ENCODE results near the gene CHTF18. TPM values are rescaled to one million over a fixed set of nuclear protein-coding genes. Genes with fewer than 3 reads are reported as not detected.
A peak's percentile ranks its signal among the peaks of the same experiment; 100 is the strongest.
"Not testable (repeated sequence)": the region's sequence is repeated elsewhere in the genome, so short reads cannot be mapped to it uniquely, and the experiment has no call there.

Gene CHTF18
- polyA plus RNA-seq (2013, experiment 1 of 2; ENCODE audit: insufficient read length), result 34.3 TPM
- 6.8 TPM for polyA plus RNA-seq (2013, experiment 2 of 2; ENCODE audit: insufficient read length)

GRCh38 chr16:788399-789126 lies at the start of gene CHTF18:
Gene CHTF18, plus strand, starts transcription at chr16:788620. Its CDS starts 65 bp downstream, at chr16:788685.
- DNase-seq, result peak; percentile 89

GRCh38 chr16:739560-740458 lies 48.6 kb upstream of the CHTF18 start:
- no peak for DNase-seq

- no peak for DNase-seq
Observed at GRCh38 chr16:740459-740763, 48.0 kb upstream of the CHTF18 start.

GRCh38 chr16:740764-741505 lies 47.5 kb upstream of the CHTF18 start, which contains the start of gene CIAO3:
Gene CIAO3, minus strand, starts transcription at chr16:740997. Its CDS starts 12 bp downstream, at chr16:740985.
- peak; percentile 89 for DNase-seq

- no peak for DNase-seq
Observed at GRCh38 chr16:741986-742629, 46.3 kb upstream of the CHTF18 start.

GRCh38 chr16:742894-743293 lies 45.5 kb upstream of the CHTF18 start:
- not testable (repeated sequence) for DNase-seq

GRCh38 chr16:743794-744500 lies 44.5 kb upstream of the CHTF18 start:
- no peak for DNase-seq

- no peak for DNase-seq
Observed at GRCh38 chr16:745739-746138, 42.7 kb upstream of the CHTF18 start.

GRCh38 chr16:746637-747036 lies 41.8 kb upstream of the CHTF18 start:
- DNase-seq, result no peak

- no peak for DNase-seq
Observed at GRCh38 chr16:747978-748746, 40.3 kb upstream of the CHTF18 start.

- DNase-seq, result peak; percentile 69
Observed at GRCh38 chr16:749010-749409, 39.4 kb upstream of the CHTF18 start.

- no peak for DNase-seq
Observed at GRCh38 chr16:750485-750884, 37.9 kb upstream of the CHTF18 start.

GRCh38 chr16:751152-752006 lies 37.0 kb upstream of the CHTF18 start:
- DNase-seq, result no peak

- DNase-seq, result no peak
Observed at GRCh38 chr16:752007-752312, 36.5 kb upstream of the CHTF18 start.

- DNase-seq, result not testable (repeated sequence)
Observed at GRCh38 chr16:754121-754607, 34.3 kb upstream of the CHTF18 start.

- DNase-seq, result no peak
Observed at GRCh38 chr16:754656-755055, 33.8 kb upstream of the CHTF18 start.

GRCh38 chr16:756428-756827 lies 32.0 kb upstream of the CHTF18 start:
- DNase-seq, result no peak

GRCh38 chr16:759110-759910 lies 29.1 kb upstream of the CHTF18 start:
- DNase-seq, result no peak

- no peak for DNase-seq
Observed at GRCh38 chr16:760065-760464, 28.4 kb upstream of the CHTF18 start.
